Trophoblast cell (in vitro differentiated cells and primary cell): ENCODE data around the gene MAP7D2.

ENCODE experiments used
- DNase-seq, 2 donors: peaks; one replicate each; pipeline ENCODE4 v3.0.0-alpha.2; 2016
- H2AFZ ChIP-seq: 2 replicates; pipeline ENCODE4 v1.6.1; 2013; ENCODE audit warnings: low read length, moderate library complexity, mild to moderate bottlenecking; ENCODE audit not compliant: insufficient read depth, poor library complexity
- H2AK5ac ChIP-seq: 2 replicates; pipeline ENCODE4 v1.6.1; 2013; ENCODE audit warnings: mild to moderate bottlenecking, low read length
- H2BK120ac ChIP-seq: 2 replicates; pipeline ENCODE4 v1.6.1; 2013; ENCODE audit warnings: low read length, mild to moderate bottlenecking, moderate library complexity; ENCODE audit not compliant: insufficient read depth, poor library complexity
- H2BK12ac ChIP-seq: 2 replicates; pipeline ENCODE4 v1.6.1; 2013; ENCODE audit warnings: mild to moderate bottlenecking, low read length, moderate library complexity
- H2BK5ac ChIP-seq: 2 replicates; pipeline ENCODE4 v1.6.1; 2013; ENCODE audit warnings: low read length, low read depth, moderate library complexity, mild to moderate bottlenecking; ENCODE audit not compliant: poor library complexity
- H3K14ac ChIP-seq: 2 replicates; pipeline ENCODE4 v1.6.1; 2013; ENCODE audit warnings: mild to moderate bottlenecking, low read length
- H3K18ac ChIP-seq: 2 replicates; pipeline ENCODE4 v1.6.1; 2013; ENCODE audit warnings: mild to moderate bottlenecking, low read length
- H3K23ac ChIP-seq: 2 replicates; pipeline ENCODE4 v1.6.1; 2013; ENCODE audit warnings: low read length
- H3K27ac ChIP-seq: 2 replicates; pipeline ENCODE4 v1.5.1; 2013; ENCODE audit warnings: low read depth, mild to moderate bottlenecking, inconsistent platforms, low read length, moderate library complexity
- H3K27me3 ChIP-seq: 2 replicates; pipeline ENCODE4 v1.6.1; 2013; ENCODE audit warnings: inconsistent platforms, mild to moderate bottlenecking, low read length, moderate library complexity; ENCODE audit not compliant: insufficient read depth
- H3K36me3 ChIP-seq, 2 experiments: 1 replicate in 1 of 2; 2 replicates in 1 of 2; pipeline ENCODE4 v1.6.1; 2013; ENCODE audit warnings: low read length in 2 of 2, mild to moderate bottlenecking in 2 of 2, moderate library complexity in 1 of 2; ENCODE audit not compliant: insufficient read depth in 2 of 2, control insufficient read depth in 1 of 2
- H3K4ac ChIP-seq: 2 replicates; pipeline ENCODE4 v1.6.1; 2013; ENCODE audit warnings: low read depth, mild to moderate bottlenecking, low read length, moderate library complexity
- H3K4me1 ChIP-seq, 2 experiments: 1 replicate in 1 of 2; 2 replicates in 1 of 2; pipeline ENCODE4 v1.6.1; 2013; ENCODE audit warnings: low read length in 2 of 2, mild to moderate bottlenecking in 2 of 2, moderate library complexity in 1 of 2; ENCODE audit not compliant: insufficient read depth in 2 of 2, control insufficient read depth in 1 of 2
- H3K4me2 ChIP-seq: 2 replicates; pipeline ENCODE4 v1.6.1; 2013; ENCODE audit warnings: inconsistent platforms, mild to moderate bottlenecking, low read length, moderate library complexity
- H3K4me3 ChIP-seq: 2 replicates; pipeline ENCODE4 v1.5.1; 2013; ENCODE audit warnings: mild to moderate bottlenecking, low read depth, low read length, inconsistent platforms
- H3K79me1 ChIP-seq: one replicate; pipeline ENCODE4 v1.6.1; 2013; ENCODE audit warnings: low read length
- H3K79me2 ChIP-seq: 2 replicates; pipeline ENCODE4 v1.6.1; 2013; ENCODE audit warnings: low read length, mild to moderate bottlenecking; ENCODE audit not compliant: control insufficient read depth, insufficient read depth, poor library complexity
- H3K9ac ChIP-seq: 2 replicates; pipeline ENCODE4 v1.6.1; 2013; ENCODE audit warnings: mild to moderate bottlenecking, low read length
- H3K9me3 ChIP-seq: 2 replicates; pipeline ENCODE4 v1.6.1; 2013; ENCODE audit warnings: low read depth, mild to moderate bottlenecking, control low read depth, inconsistent platforms, low read length; ENCODE audit not compliant: insufficient read depth
- H4K12ac ChIP-seq: 2 replicates; pipeline ENCODE4 v1.6.1; 2013; ENCODE audit warnings: low read depth, mild to moderate bottlenecking, low read length, moderate library complexity
- H4K8ac ChIP-seq: 2 replicates; pipeline ENCODE4 v1.6.1; 2013; ENCODE audit warnings: low read depth, mild to moderate bottlenecking, low read length, moderate library complexity
- H4K91ac ChIP-seq: one replicate; pipeline ENCODE4 v1.6.1; 2013; ENCODE audit warnings: low read depth, mild to moderate bottlenecking, low read length, moderate library complexity
- WGBS: extraction: QIAGEN DNeasy Blood & Tissue Kit; methylation state at CpG from one replicate; pipeline ENCODE4 v1.1.7; 2013; ENCODE audit warnings: missing lambda C conversion rate; ENCODE audit not compliant: insufficient read length, insufficient coverage; ENCODE audit errors: extremely low coverage; 5-methylcytosine and 5-hydroxymethylcytosine counted together

MAP7D2 gene

DNA sequence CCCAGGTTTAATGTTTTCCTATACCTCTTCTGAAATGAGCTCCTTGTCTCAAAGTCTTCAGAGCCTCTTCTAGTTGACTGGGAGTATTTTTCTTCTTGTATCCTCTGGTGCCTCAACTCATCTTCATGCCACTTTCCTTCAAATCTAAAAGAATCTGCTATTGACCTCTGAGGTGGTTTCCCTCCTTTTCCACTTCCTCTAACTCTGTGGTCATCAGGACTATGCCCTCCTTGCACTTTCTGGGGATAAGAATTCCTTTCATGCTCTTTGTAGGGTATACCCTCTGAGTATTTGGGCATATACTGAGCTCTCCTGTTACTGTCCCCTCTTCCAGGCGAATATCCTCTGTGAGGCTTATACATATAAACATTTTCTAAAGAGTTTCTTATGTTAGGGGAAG, 150.7 kb downstream of the MAP7D2 start:
- Histone ChIP-seq H3K9me3 (no peaks in the 10 kb centered on the region), H4K12ac (no peak overlapping the region), H3K14ac (no peak overlapping the region), H3K18ac (no peak overlapping the region), H3K4me2 (no peak overlapping the region), H4K91ac (no peak overlapping the region), H3K36me3 (peaks cover 1 to 6% of the 10 kb centered on the region in 2 experiments), H3K27ac (no peak overlapping the region), H4K8ac (no peak overlapping the region), H3K4me3 (no peak overlapping the region), H3K79me1 (no peaks in the 10 kb centered on the region), H3K23ac (no peak overlapping the region), H3K4me1 (no peaks in the 10 kb centered on the region), H3K27me3 (no peaks in the 10 kb centered on the region), H2BK120ac (no peak overlapping the region), H3K4ac (no peak overlapping the region), H3K9ac (no peak overlapping the region), H2BK12ac (no peak overlapping the region), H3K79me2 (no peaks in the 10 kb centered on the region), H2AK5ac (no peak overlapping the region), H2BK5ac (no peak overlapping the region), H2AFZ (no peak overlapping the region)
- DNase-seq = no peak
- WGBS = no CpG with 5 or more reads among the region's 1 CpG

DNA sequence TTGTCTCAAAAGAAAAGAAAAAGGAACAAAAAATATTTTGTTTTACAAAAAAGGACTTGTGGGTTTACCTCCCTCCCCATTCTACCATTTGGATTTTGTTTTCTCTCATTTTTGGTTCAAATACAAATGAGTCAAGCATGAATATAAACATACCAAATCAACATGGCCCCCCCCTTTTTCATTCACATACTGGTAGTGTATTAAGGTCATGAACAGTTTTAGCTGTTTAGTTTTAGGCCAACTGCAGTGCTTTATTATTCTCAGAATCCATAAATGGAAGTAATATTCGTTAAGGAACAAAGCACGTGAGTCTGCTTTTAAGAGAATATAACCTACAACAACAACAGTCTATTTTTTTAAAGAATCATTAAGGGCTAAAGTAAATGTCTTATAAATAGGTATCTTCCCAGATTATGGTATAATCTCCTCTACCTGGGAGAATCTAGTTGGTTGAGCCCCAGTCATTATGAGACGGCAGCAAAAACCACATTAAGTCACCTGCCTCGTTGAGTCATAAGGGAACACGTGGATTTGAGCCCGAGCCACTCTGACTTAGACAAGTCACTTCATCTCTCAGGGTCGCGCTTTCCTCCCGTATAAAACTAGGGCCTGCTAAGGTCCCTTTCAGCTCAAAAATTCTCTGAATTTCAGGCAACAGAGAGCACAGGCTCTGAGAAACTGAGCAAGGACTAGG, 152.5 kb downstream of the MAP7D2 start:
- H3K79me2 ChIP-seq = no peaks in the 10 kb centered on the region
- no peak overlapping the region for H3K14ac ChIP-seq
- no peak overlapping the region for H3K4ac ChIP-seq
- H3K27ac ChIP-seq = no peak overlapping the region
- no peaks in the 10 kb centered on the region for H3K79me1 ChIP-seq
- no peak overlapping the region for H2BK5ac ChIP-seq
- no peak for DNase-seq
- peaks cover 1 to 6% of the 10 kb centered on the region in 2 experiments for H3K36me3 ChIP-seq
- no peak overlapping the region for H3K23ac ChIP-seq
- no peak overlapping the region for H2BK12ac ChIP-seq
- H3K4me1 ChIP-seq = no peaks in the 10 kb centered on the region
- H3K27me3 ChIP-seq = no peaks in the 10 kb centered on the region
- H2BK120ac ChIP-seq = no peak overlapping the region
- H3K9ac ChIP-seq = no peak overlapping the region
- no peaks in the 10 kb centered on the region for H3K9me3 ChIP-seq
- H3K4me2 ChIP-seq = no peak overlapping the region
- H3K4me3 ChIP-seq = no peak overlapping the region
- no peak overlapping the region for H2AFZ ChIP-seq
- H4K8ac ChIP-seq = no peak overlapping the region
- H3K18ac ChIP-seq = no peak overlapping the region
- no peak overlapping the region for H4K12ac ChIP-seq
- no CpG with 5 or more reads among the region's 9 CpGs for WGBS
- no peak overlapping the region for H4K91ac ChIP-seq
- no peak overlapping the region for H2AK5ac ChIP-seq

DNA sequence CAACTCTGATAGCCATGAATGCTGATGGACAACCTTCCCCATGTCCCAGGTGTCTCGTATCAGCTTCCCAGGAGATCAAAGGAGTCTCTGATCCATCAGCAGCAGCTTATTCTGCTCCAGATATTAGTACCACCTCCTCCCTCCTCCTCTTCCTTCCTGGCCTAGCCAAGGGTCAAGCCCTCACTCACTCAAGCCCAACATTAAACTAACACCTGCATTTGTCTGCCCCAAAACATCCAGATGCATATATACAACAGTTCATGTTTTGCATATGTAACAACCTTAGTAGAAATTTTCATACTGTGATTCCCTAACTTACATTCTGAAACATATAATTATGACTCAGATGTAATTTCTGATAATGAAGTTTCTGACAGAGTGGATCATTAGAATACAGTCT, 155.8 kb downstream of the MAP7D2 start:
- Histone ChIP-seq H3K4me3 (no peak overlapping the region), H2BK5ac (no peak overlapping the region), H3K27ac (no peak overlapping the region), H2AFZ (no peak overlapping the region), H3K36me3 (peaks cover 1 to 5% of the 10 kb centered on the region in 2 experiments), H3K9me3 (no peaks in the 10 kb centered on the region), H3K18ac (no peak overlapping the region), H2BK12ac (no peak overlapping the region), H3K79me1 (no peaks in the 10 kb centered on the region), H3K23ac (no peak overlapping the region), H3K4me2 (no peak overlapping the region), H4K8ac (no peak overlapping the region), H4K91ac (no peak overlapping the region), H3K27me3 (no peaks in the 10 kb centered on the region), H2AK5ac (no peak overlapping the region), H2BK120ac (no peak overlapping the region), H3K9ac (no peak overlapping the region), H4K12ac (no peak overlapping the region), H3K4ac (no peak overlapping the region), H3K14ac (no peak overlapping the region), H3K79me2 (no peaks in the 10 kb centered on the region), H3K4me1 (no peaks in the 10 kb centered on the region)
- no peak for DNase-seq
- no CpG with 5 or more reads among the region's 1 CpG for WGBS

DNA sequence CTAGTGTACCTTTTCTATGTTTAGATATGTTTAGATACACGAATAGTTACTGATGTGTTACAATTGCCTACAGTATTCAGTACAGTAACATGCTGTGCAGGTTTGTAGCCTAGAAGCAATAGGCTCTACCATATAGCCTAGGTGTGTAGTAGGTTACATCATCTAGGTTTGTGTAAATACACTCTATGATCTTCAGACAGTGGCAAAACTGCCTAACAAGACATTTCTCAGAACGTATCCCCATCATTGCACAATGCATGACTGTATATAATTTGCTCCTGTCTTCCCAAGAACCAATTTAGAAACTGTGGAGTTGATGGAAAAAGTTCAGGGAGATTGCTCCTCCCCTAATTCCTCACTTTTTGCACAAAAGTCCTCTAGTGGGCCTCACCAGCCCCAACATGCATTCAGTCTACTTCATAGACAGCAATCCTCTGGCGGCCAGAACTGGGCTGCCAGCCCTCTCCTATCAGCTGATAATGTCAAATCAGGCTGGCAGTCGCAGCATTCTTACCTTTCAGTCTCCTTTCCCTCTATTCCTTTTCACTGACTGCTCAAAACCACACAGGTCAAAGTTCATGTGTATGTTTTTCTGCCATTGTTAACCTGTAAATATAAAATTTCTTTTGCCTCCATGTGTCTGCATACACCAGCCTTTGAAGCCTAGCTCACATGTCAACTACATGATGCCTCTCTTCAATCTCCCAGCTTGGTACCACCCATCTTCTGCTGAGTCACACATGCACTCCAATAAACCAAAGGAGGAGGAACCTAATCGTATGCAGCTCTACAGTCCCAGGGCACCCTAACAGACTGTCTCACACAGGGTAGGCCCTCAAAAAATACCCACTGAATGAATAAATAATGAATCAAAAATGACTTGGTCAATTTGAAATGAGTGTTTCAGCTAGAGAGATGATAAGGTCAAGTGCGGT, 157.9 kb downstream of the MAP7D2 start:
- Histone ChIP-seq H4K91ac (no peak overlapping the region), H2BK120ac (no peak overlapping the region), H3K18ac (no peak overlapping the region), H3K9ac (no peak overlapping the region), H3K14ac (no peak overlapping the region), H3K4me3 (no peak overlapping the region), H2AFZ (no peak overlapping the region), H2AK5ac (no peak overlapping the region), H4K8ac (no peak overlapping the region), H3K23ac (no peak overlapping the region), H3K9me3 (no peaks in the 10 kb centered on the region), H3K4me2 (no peak overlapping the region), H4K12ac (no peak overlapping the region), H2BK5ac (no peak overlapping the region), H2BK12ac (no peak overlapping the region), H3K27ac (no peak overlapping the region), H3K36me3 (no peaks in the 10 kb centered on the region), H3K4ac (no peak overlapping the region), H3K4me1 (no peaks in the 10 kb centered on the region), H3K27me3 (no peaks in the 10 kb centered on the region), H3K79me1 (no peaks in the 10 kb centered on the region), H3K79me2 (no peaks in the 10 kb centered on the region)
- no peak for DNase-seq
- no CpG with 5 or more reads among the region's 6 CpGs for WGBS
